ENCODE data around the gene SP4. TPM values are rescaled to one million over a fixed set of nuclear protein-coding genes. Genes with fewer than 3 reads are reported as not detected.

Gene SP4
- total RNA-seq, 4 donors from 2014 or later = 3.6 to 10.6 (median 5.9) TPM

- ATAC-seq (ENCODE audit: low FRiP score) = no peak
- DNase-seq (ENCODE audit: low spot score) = no peak
- no peak for TF ChIP-seq CTCF (IDR thresholded peaks at IDR 0.05)
Observed at GRCh38 chr7:21462081-21462480, 34.2 kb downstream of the SP4 start.

- DNase-seq (ENCODE audit: low spot score) (no peak), ATAC-seq (ENCODE audit: low FRiP score) (no peak)
- no peak for TF ChIP-seq CTCF (IDR thresholded peaks at IDR 0.05)
Observed at GRCh38 chr7:21463524-21463923, 35.6 kb downstream of the SP4 start.

GRCh38 chr7:21468969-21469368 is 41.1 kb downstream of the SP4 start:
- ATAC-seq (ENCODE audit: low FRiP score) (no peak), DNase-seq (ENCODE audit: low spot score) (no peak)
- TF ChIP-seq CTCF (IDR thresholded peaks at IDR 0.05) = no peak

GRCh38 chr7:21469894-21470293 is 42.0 kb downstream of the SP4 start:
- DNase-seq (ENCODE audit: low spot score) (no peak), ATAC-seq (ENCODE audit: low FRiP score) (no peak)
- TF ChIP-seq CTCF (IDR thresholded peaks at IDR 0.05) = no peak

DNA sequence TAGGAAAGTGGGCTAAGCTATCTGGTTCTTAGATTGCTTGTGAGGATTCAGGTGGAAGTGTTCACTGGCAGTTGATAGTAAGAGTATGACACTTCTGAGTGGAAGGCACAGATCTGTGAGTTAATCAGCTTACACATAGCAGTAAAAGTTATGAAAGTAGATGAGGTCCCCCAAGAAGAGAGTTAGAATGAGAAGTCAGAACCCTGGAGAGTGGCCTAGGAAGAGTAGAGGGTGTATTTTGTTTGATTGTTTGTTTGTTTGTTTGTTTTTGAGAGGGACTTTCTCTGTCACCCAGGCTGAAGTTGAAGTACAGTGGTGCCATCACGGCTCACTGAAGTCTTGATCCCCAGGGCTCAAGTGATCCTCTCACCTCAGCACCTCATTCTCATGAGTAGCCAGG is 44.1 kb downstream of the SP4 start:
- DNase-seq (ENCODE audit: low spot score) = no peak
- no peak for ATAC-seq (ENCODE audit: low FRiP score)
- no peak for TF ChIP-seq CTCF (IDR thresholded peaks at IDR 0.05)

DNA sequence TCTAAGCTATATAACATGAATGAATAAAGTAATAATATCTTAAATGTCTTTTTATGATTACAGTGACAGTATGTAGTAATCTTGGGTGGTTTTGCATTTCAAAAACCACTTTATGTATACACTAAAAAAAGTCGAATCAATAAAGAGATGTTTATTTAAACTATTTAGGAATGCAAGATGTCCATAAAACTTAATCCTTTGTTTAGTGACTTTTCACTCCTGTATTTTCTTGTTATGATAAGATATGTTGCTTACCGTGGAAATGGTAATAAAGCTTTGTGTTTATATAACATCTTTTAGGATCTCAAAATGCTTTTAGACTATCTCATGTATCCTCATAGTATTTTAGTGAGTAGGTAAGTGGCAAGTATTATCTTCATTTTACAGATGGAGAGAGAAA is 48.5 kb downstream of the SP4 start:
- TF ChIP-seq CTCF (IDR thresholded peaks at IDR 0.05) = no peak
- no peak for DNase-seq (ENCODE audit: low spot score)
- no peak for ATAC-seq (ENCODE audit: low FRiP score)

- TF ChIP-seq CTCF (IDR thresholded peaks at IDR 0.05) = no peak
- DNase-seq (ENCODE audit: low spot score) (no peak), ATAC-seq (ENCODE audit: low FRiP score) (no peak)
Observed at GRCh38 chr7:21480693-21481403, 53.0 kb downstream of the SP4 start.
